Erythroblast (primary cell): Measurements from ENCODE around the gene JMJD4.

Source experiments
- GATA1 ChIP-seq: IDR thresholded peaks from 2 replicates; pipeline ENCODE4 v1.6.1; 2011; ENCODE audit warnings: low read depth, mild to moderate bottlenecking, control low read depth, low read length, moderate library complexity
- POLR2A ChIP-seq: IDR thresholded peaks from 2 replicates; pipeline ENCODE4 v1.6.1; 2011; ENCODE audit warnings: mild to moderate bottlenecking, low read length

DNA sequence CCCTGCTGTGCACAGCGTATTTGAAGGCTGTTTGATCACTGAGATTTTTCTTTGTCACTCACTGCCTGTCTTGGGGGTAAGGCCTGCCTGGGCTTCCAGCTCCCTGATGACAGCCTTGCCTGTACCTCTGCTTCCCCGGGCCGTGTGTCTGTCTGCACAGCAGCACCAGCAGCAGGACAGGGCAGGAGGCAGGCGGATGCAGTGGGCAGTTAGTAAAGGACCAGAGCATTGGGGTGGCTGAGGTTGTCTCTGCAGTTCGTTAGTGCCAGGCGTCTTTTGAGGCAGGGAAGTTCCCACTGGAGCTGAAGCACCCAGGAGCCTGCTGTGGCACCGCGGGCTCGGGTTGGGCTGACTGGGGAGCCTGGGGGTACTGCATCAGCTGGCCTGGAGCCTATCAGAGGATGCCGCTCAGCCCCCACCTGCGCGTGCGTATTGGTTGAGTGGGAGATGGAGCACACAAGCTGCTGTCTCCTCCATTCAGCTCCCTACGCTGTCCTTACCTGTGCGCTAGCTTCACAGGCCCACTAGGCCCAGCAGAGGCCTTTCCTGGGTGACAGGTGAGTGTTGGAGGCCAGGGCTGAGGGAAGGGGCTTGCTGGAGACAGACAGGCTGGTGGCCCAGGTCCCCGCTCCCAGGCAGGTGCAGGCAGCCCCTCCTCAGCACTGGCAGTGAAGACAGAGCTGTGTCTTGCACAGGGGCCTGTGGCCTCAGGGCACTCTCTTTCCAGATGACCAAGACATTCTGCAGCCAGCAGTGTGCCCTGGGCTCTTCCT, 28.3 kb upstream of the JMJD4 start:
- TF ChIP-seq GATA1 = no peak
- TF ChIP-seq POLR2A = no peak
